Measurements from ENCODE around the gene PRKCE. TPM values are rescaled to one million over a fixed set of nuclear protein-coding genes. Genes with fewer than 3 reads are reported as not detected.

The PRKCE gene
- total and polyA plus RNA-seq, 2 experiments from 2014 or later = 0.94 to 1.2 TPM

- TF ChIP-seq ZNF462 (CRISPR knock-in tag; IDR thresholded peaks at IDR 0.05) (no peak), ETS1 (IDR thresholded peaks at IDR 0.05) (no peak)
Observed at GRCh38 chr2:45834372-45834771, 182.9 kb downstream of the PRKCE start (continued).

GRCh38 chr2:45834858-45835257, 183.4 kb downstream of the PRKCE start:
- no peak for ATAC-seq
- Mint-ChIP-seq H3K4me1 (peaks cover 21% of the 10 kb centered on the region), H3K27ac (no peak overlapping the region), H3K27me3 (ENCODE audit: insufficient read depth, low read depth, poor library complexity) (no peaks in the 10 kb centered on the region), H3K4me3 (no peak overlapping the region), H3K36me3 (ENCODE audit: low read depth) (no peaks in the 10 kb centered on the region), H3K9me3 (peaks cover 15% of the 10 kb centered on the region)
- Histone ChIP-seq H3K79me2 (replicated peaks; ENCODE audit: insufficient read depth) (no peaks in the 10 kb centered on the region), H3K36me3 (ENCODE audit: insufficient read depth) (no peaks in the 10 kb centered on the region), H3K27ac (ENCODE audit: low read depth) (no peak overlapping the region), H4K20me1 (replicated peaks; ENCODE audit: insufficient read depth) (no peaks in the 10 kb centered on the region), H3K27me3 (ENCODE audit: insufficient read depth) (no peaks in the 10 kb centered on the region), H2AFZ (no peak overlapping the region), H3K9me2 (ENCODE audit: insufficient read depth) (no peaks in the 10 kb centered on the region), H3F3A (replicated peaks; ENCODE audit: low read depth) (no peaks in the 10 kb centered on the region), H3K4me3 (no peak overlapping the region), H3K4me1 (ENCODE audit: insufficient read depth) (no peaks in the 10 kb centered on the region), H3K4me2 (no peak overlapping the region)
- TF ChIP-seq JUNB (IDR thresholded peaks at IDR 0.05; ENCODE audit: unreplicated experiment) (no peak), EZH2phosphoT487 (IDR thresholded peaks at IDR 0.05; ENCODE audit: unreplicated experiment) (no peak), ETS1 (IDR thresholded peaks at IDR 0.05) (no peak), ZNF331 (CRISPR knock-in tag; IDR thresholded peaks at IDR 0.05; ENCODE audit: low read depth) (no peak), POLR2AphosphoS5 (IDR thresholded peaks at IDR 0.05; ENCODE audit: low read depth) (no peak), ZNF114 (CRISPR knock-in tag; IDR thresholded peaks at IDR 0.05) (no peak), CTCF (conservative IDR thresholded peaks at IDR 0.05; ENCODE audit: low read depth in 2 of 2) (no peak), CREB1 (CRISPR knock-in tag; IDR thresholded peaks at IDR 0.05; ENCODE audit: low read depth) (no peak)
- no peak for DNase-seq (ENCODE audit: low spot score)
